Upper lobe of left lung (tissue), 4 donors: ENCODE data around the gene PCYT1A.

ENCODE experiments used
- POLR2A ChIP-seq, 4 donors: fragments of 450-650 bp; IDR thresholded peaks; one replicate each; pipeline ENCODE4 v1.5.1; 2016 to 2017; ENCODE audit warnings: antibody characterized with exemption in 4 of 4, mild to moderate bottlenecking in 2 of 4
- TF ChIP-seq, protein P1 (sequence below), 6 experiments: fragments of 450-650 bp in 4 of 6; fragments of 200-600 bp in 2 of 6; sonication (generic) in 2 of 6; IDR thresholded peaks; one replicate each; pipeline ENCODE4 v1.5.1; 2016 to 2019; ENCODE audit warnings: antibody characterized with exemption in 6 of 6

- TF ChIP-seq POLR2A (IDR thresholded peaks at IDR 0.05), result no peak
- TF ChIP-seq, protein P1, sequence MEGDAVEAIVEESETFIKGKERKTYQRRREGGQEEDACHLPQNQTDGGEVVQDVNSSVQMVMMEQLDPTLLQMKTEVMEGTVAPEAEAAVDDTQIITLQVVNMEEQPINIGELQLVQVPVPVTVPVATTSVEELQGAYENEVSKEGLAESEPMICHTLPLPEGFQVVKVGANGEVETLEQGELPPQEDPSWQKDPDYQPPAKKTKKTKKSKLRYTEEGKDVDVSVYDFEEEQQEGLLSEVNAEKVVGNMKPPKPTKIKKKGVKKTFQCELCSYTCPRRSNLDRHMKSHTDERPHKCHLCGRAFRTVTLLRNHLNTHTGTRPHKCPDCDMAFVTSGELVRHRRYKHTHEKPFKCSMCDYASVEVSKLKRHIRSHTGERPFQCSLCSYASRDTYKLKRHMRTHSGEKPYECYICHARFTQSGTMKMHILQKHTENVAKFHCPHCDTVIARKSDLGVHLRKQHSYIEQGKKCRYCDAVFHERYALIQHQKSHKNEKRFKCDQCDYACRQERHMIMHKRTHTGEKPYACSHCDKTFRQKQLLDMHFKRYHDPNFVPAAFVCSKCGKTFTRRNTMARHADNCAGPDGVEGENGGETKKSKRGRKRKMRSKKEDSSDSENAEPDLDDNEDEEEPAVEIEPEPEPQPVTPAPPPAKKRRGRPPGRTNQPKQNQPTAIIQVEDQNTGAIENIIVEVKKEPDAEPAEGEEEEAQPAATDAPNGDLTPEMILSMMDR (IDR thresholded peaks at IDR 0.05), result no peak
Measured at GRCh38 chr3:196225763-196226364, 61.7 kb downstream of the PCYT1A start.
